Heart left ventricle (tissue), 13 donors: ENCODE measurements around the gene TBC1D4.

ENCODE experiments used
- POLR2A ChIP-seq, 2 donors: fragments of 450-650 bp; IDR thresholded peaks; one replicate each; pipeline ENCODE4 v1.6.1; 2017; ENCODE audit warnings: antibody characterized with exemption in 2 of 2, mild to moderate bottlenecking in 2 of 2, moderate library complexity in 2 of 2
- TF ChIP-seq, protein P1 (sequence below), 12 donors: fragments of 200-600 bp; sonication (generic) in 4 of 12; IDR thresholded peaks; one replicate each; pipeline versions ENCODE4 v1.5.0 to v1.8.0; 2018 to 2022; ENCODE audit warnings: antibody characterized with exemption in 12 of 12, mild to moderate bottlenecking in 5 of 12
- donor health status: ischemic (EF 13 %, LVEDD 7.1; RV severe dilation, severe dysfunction).
- donor health status: DM: no; HTN: yes; CAD: no.
- donor health status: DM: no; HTN: no; CAD: no.
- donor health status: ischemic (EF 25% LVEDD 6.9; RV normal size, moderate dysfunction).
- donor health status: ischemic (EF 25% LVEDD 5.7; RV mildly dilated, moderate dysfunction).
- donor health status: ischemic (EF 35%, LVEDD 5.7; RV mildly dilated, moderate dysfunction).
- donor health status: nonischemic (EF 11% LVEDD 7.7; RV severe dilation, severe dysfunction).
- donor health status: DM: yes; HTN: yes; CAD: no.
- donor health status: PGD.
- donor health status: ischemic (EF 29% LVEDD 5.4; RV normal size, mild dysfunction).
- donor health status: nonischemic (EF 23%, LVEDD 6.1; RV moderate dilation, normal function).

DNA sequence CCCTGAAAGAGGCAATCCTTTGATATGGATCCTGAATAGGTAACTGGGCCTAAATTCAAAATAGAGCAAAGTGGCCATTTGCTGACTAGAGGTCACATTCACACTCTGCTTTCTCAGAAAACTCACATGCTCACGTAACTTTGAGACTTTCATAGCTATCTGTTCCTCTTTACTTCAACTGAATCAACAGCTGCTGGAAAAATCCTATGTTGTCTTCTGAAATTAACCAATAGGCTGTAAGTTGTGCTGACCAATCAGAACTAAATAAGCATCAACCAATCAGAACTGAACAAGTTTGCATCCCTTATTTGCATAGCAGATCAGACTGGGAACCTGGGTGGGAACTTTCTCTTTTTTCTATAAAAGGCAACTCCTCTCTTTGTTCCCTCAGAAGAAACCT, 24.0 kb upstream of the TBC1D4 start:
- TF ChIP-seq, protein P1, sequence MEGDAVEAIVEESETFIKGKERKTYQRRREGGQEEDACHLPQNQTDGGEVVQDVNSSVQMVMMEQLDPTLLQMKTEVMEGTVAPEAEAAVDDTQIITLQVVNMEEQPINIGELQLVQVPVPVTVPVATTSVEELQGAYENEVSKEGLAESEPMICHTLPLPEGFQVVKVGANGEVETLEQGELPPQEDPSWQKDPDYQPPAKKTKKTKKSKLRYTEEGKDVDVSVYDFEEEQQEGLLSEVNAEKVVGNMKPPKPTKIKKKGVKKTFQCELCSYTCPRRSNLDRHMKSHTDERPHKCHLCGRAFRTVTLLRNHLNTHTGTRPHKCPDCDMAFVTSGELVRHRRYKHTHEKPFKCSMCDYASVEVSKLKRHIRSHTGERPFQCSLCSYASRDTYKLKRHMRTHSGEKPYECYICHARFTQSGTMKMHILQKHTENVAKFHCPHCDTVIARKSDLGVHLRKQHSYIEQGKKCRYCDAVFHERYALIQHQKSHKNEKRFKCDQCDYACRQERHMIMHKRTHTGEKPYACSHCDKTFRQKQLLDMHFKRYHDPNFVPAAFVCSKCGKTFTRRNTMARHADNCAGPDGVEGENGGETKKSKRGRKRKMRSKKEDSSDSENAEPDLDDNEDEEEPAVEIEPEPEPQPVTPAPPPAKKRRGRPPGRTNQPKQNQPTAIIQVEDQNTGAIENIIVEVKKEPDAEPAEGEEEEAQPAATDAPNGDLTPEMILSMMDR (IDR thresholded peaks at IDR 0.05) = no peak
- no peak for TF ChIP-seq POLR2A (IDR thresholded peaks at IDR 0.05)
